H9 (cell line): ENCODE measurements around the gene SCUBE1. TPM values are rescaled to one million over a fixed set of nuclear protein-coding genes. Genes with fewer than 3 reads are reported as not detected.

Experiments used
- DNase-seq: peaks from one replicate; pipeline ENCODE4 v3.0.0-alpha.2; 2017
- H2AFZ ChIP-seq: one replicate; pipeline ENCODE4 v1.6.1; 2013; ENCODE audit warnings: mild to moderate bottlenecking, low read length, control low read depth, moderate library complexity
- H2AK5ac ChIP-seq: 2 replicates; pipeline ENCODE4 v1.6.1; 2013; ENCODE audit warnings: low read length, control low read depth, mixed read lengths; ENCODE audit not compliant: insufficient read length
- H2BK120ac ChIP-seq: one replicate; pipeline ENCODE4 v1.6.1; 2013; ENCODE audit warnings: low read depth, mild to moderate bottlenecking, low read length, control low read depth, inconsistent platforms; ENCODE audit not compliant: poor library complexity, severe bottlenecking
- H2BK12ac ChIP-seq: 2 replicates; pipeline ENCODE4 v1.6.1; 2013; ENCODE audit warnings: low read length, control low read depth, mixed read lengths, low read depth; ENCODE audit not compliant: insufficient read length
- H2BK15ac ChIP-seq: 2 replicates; pipeline ENCODE4 v1.6.1; 2013; ENCODE audit warnings: low read depth, low read length, control low read depth
- H2BK20ac ChIP-seq: one replicate; pipeline ENCODE4 v1.6.1; 2013; ENCODE audit warnings: low read depth, mild to moderate bottlenecking, low read length, control low read depth, inconsistent platforms; ENCODE audit not compliant: poor library complexity, severe bottlenecking
- H2BK5ac ChIP-seq: 2 replicates; pipeline ENCODE4 v1.6.1; 2013; ENCODE audit warnings: low read length, control low read depth, mixed read lengths; ENCODE audit not compliant: insufficient read length
- H3K14ac ChIP-seq: 2 replicates; pipeline ENCODE4 v1.6.1; 2013; ENCODE audit warnings: low read length, control low read depth; ENCODE audit not compliant: insufficient read depth
- H3K18ac ChIP-seq: 2 replicates; pipeline ENCODE4 v1.6.1; 2013; ENCODE audit warnings: low read depth, mild to moderate bottlenecking, mixed read lengths, low read length, control low read depth; ENCODE audit not compliant: insufficient read length
- H3K23ac ChIP-seq: 2 replicates; pipeline ENCODE4 v1.6.1; 2013; ENCODE audit warnings: low read length, control low read depth, mixed read lengths, low read depth; ENCODE audit not compliant: insufficient read length
- H3K23me2 ChIP-seq: 2 replicates; pipeline ENCODE4 v1.6.1; 2013; ENCODE audit warnings: low read depth, mild to moderate bottlenecking, mixed read lengths, low read length, control low read depth; ENCODE audit not compliant: insufficient read length, poor library complexity, severe bottlenecking
- H3K27ac ChIP-seq: 2 replicates; pipeline ENCODE4 v1.5.1; 2013; ENCODE audit warnings: low read length, control low read depth, mixed read lengths, low read depth; ENCODE audit not compliant: insufficient read length
- H3K27me3 ChIP-seq: 2 replicates; pipeline ENCODE4 v1.6.1; 2013; ENCODE audit warnings: low read length, control low read depth, inconsistent platforms; ENCODE audit not compliant: insufficient read depth
- H3K4ac ChIP-seq: 2 replicates; pipeline ENCODE4 v1.6.1; 2013; ENCODE audit warnings: low read depth, mild to moderate bottlenecking, control low read depth, inconsistent platforms, low read length, moderate library complexity
- H3K4me1 ChIP-seq: 2 replicates; pipeline ENCODE4 v1.6.1; 2013; ENCODE audit warnings: low read length, control low read depth, inconsistent platforms; ENCODE audit not compliant: insufficient read depth
- H3K4me2 ChIP-seq: 2 replicates; pipeline ENCODE4 v1.6.1; 2013; ENCODE audit warnings: low read length, control low read depth, mixed read lengths; ENCODE audit not compliant: insufficient read length, insufficient read depth
- H3K56ac ChIP-seq: 2 replicates; pipeline ENCODE4 v1.6.1; 2013; ENCODE audit warnings: low read depth, mild to moderate bottlenecking, mixed read lengths, low read length, control low read depth; ENCODE audit not compliant: insufficient read length
- H3K79me1 ChIP-seq: 2 replicates; pipeline ENCODE4 v1.6.1; 2013; ENCODE audit warnings: low read depth, mild to moderate bottlenecking, moderate library complexity, low read length, control low read depth, inconsistent platforms; ENCODE audit not compliant: insufficient read depth, poor library complexity, severe bottlenecking
- H3K79me2 ChIP-seq: 2 replicates; pipeline ENCODE4 v1.6.1; 2013; ENCODE audit warnings: low read length, control low read depth, inconsistent platforms; ENCODE audit not compliant: insufficient read depth
- H3K9ac ChIP-seq: 2 replicates; pipeline ENCODE4 v1.6.1; 2013; ENCODE audit warnings: low read length, control low read depth, mixed read lengths; ENCODE audit not compliant: insufficient read length; ENCODE audit errors: extremely low read depth
- H3K9me3 ChIP-seq: one replicate; pipeline ENCODE4 v1.6.1; 2013; ENCODE audit warnings: low read depth, low read length, inconsistent platforms; ENCODE audit not compliant: control insufficient read depth
- H3T11ph ChIP-seq: one replicate; pipeline ENCODE4 v1.6.1; 2013; ENCODE audit warnings: mild to moderate bottlenecking, low read length, control low read depth, inconsistent platforms
- H4K20me1 ChIP-seq: one replicate; pipeline ENCODE4 v1.6.1; 2013; ENCODE audit not compliant: control insufficient read depth, insufficient read length, insufficient read depth
- H4K5ac ChIP-seq: 2 replicates; pipeline ENCODE4 v1.6.1; 2013; ENCODE audit warnings: low read depth, mild to moderate bottlenecking, mixed read lengths, low read length, control low read depth; ENCODE audit not compliant: insufficient read length
- H4K8ac ChIP-seq: replicated peaks from 2 replicates; pipeline ENCODE4 v1.6.1; 2013; ENCODE audit warnings: low read length, control low read depth, mixed read lengths, low read depth; ENCODE audit not compliant: insufficient read length
- H4K91ac ChIP-seq: 2 replicates; pipeline ENCODE4 v1.6.1; 2013; ENCODE audit warnings: low read depth, mild to moderate bottlenecking, moderate library complexity, mixed read lengths, low read length, control low read depth; ENCODE audit not compliant: insufficient read length
- H3K27ac Mint-ChIP-seq, 3 experiments: 2 replicates in 2 of 3; 3 replicates in 1 of 3; pipeline ENCODE4 v1.8.0; 2020 to 2021; ENCODE audit warnings: mixed read lengths in 3 of 3, mild to moderate bottlenecking in 1 of 3, moderate library complexity in 1 of 3
- H3K27me3 Mint-ChIP-seq: 2 replicates; pipeline ENCODE4 v1.8.0; 2021; ENCODE audit warnings: low read depth, mild to moderate bottlenecking, moderate library complexity, mixed read lengths
- H3K36me3 Mint-ChIP-seq, 3 experiments: 2 replicates in 2 of 3; 3 replicates in 1 of 3; pipeline ENCODE4 v1.8.0; 2020 to 2021; ENCODE audit warnings: low read depth in 3 of 3, mixed read lengths in 3 of 3; ENCODE audit not compliant: insufficient read depth in 1 of 3
- H3K4me1 Mint-ChIP-seq, 2 experiments: 2 replicates each; pipeline ENCODE4 v1.8.0; 2020; ENCODE audit warnings: mixed read lengths in 2 of 2
- H3K4me3 Mint-ChIP-seq, 2 experiments: 2 replicates in 1 of 2; 3 replicates in 1 of 2; pipeline ENCODE4 v1.8.0; 2020 to 2021; ENCODE audit warnings: mild to moderate bottlenecking in 2 of 2, mixed read lengths in 2 of 2, moderate library complexity in 1 of 2
- H3K9me3 Mint-ChIP-seq, 2 experiments: 2 replicates in 1 of 2; 3 replicates in 1 of 2; pipeline ENCODE4 v1.8.0; 2020; ENCODE audit warnings: mild to moderate bottlenecking in 2 of 2, mixed read lengths in 2 of 2, moderate library complexity in 1 of 2
- CTCF ChIP-seq: fragments of 200-600 bp; sonication (generic); conservative IDR thresholded peaks from 3 replicates; pipeline ENCODE4 v1.8.0; 2021; ENCODE audit warnings: antibody characterized with exemption, mild to moderate bottlenecking
- WGBS: extraction: QIAGEN DNeasy Blood & Tissue Kit; methylation state at CpG from one replicate; pipeline ENCODE4 v1.1.7; 2013; ENCODE audit warnings: missing lambda C conversion rate, low lambda C conversion rate, mixed read lengths; ENCODE audit not compliant: insufficient read length; ENCODE audit errors: extremely low coverage; 5-methylcytosine and 5-hydroxymethylcytosine counted together
- total RNA-seq: library from RNA; stranded (reverse); gene quantifications from 2 replicates; pipeline ENCODE4 v1.2.1, GENCODE V29; 2021

SCUBE1 gene
- total RNA-seq, 1 experiment from 2014 or later = 1.2 TPM

- Histone ChIP-seq H3K56ac (no peak overlapping the region), H3K79me2 (no peaks in the 10 kb centered on the region), H2BK20ac (no peak overlapping the region), H2AK5ac (no peak overlapping the region), H2BK15ac (no peak overlapping the region), H4K8ac (no peak overlapping the region), H2AFZ (no peak overlapping the region), H3K9me3 (no peaks in the 10 kb centered on the region), H4K91ac (no peak overlapping the region), H3K4me1 (no peaks in the 10 kb centered on the region), H4K20me1 (no peaks in the 10 kb centered on the region), H3K27ac (no peak overlapping the region), H3K9ac (no peak overlapping the region), H3K4me2 (no peak overlapping the region), H2BK5ac (no peak overlapping the region), H3K23me2 (no peaks in the 10 kb centered on the region), H3K27me3 (no peaks in the 10 kb centered on the region), H4K5ac (no peak overlapping the region), H3K79me1 (no peaks in the 10 kb centered on the region), H2BK12ac (no peak overlapping the region), H3T11ph (no peak overlapping the region), H3K23ac (no peak overlapping the region), H3K4ac (no peak overlapping the region), H3K14ac (no peak overlapping the region), H3K18ac (no peak overlapping the region), H2BK120ac (no peak overlapping the region)
- no peaks in the 10 kb centered on the region for H3K36me3 Mint-ChIP-seq
- peaks cover 4 to 8% of the 10 kb centered on the region in 2 experiments; a peak in 2 of 4 replicates for H3K4me1 Mint-ChIP-seq
- peak overlapping the region in 1 of 3 experiments; percentile 63; a peak in 1 of 7 replicates for H3K27ac Mint-ChIP-seq
- WGBS = no CpG with 5 or more reads among the region's 22 CpGs
- H3K4me3 Mint-ChIP-seq = no peak overlapping the region
- no peaks in the 10 kb centered on the region for H3K9me3 Mint-ChIP-seq
- H3K27me3 Mint-ChIP-seq = peaks cover 4% of the 10 kb centered on the region
- no peak for DNase-seq
- TF ChIP-seq CTCF = no peak
Measured at GRCh38 chr22:43197271-43197941, 145.8 kb downstream of the SCUBE1 start.
